MCF 10A (cell line): ENCODE results near the gene KRTCAP2. TPM values are rescaled to one million over a fixed set of nuclear protein-coding genes. Genes with fewer than 3 reads are reported as not detected.

ENCODE experiments used
- BruUV-seq: library from RNA; stranded (reverse); fragments of 400-500 nt; replicated peaks from 2 replicates; lab custom pipeline; 2021; lab: Mats Ljungman, UMichigan
- CTCF ChIA-PET: fragments of 300-600 bp; sonication (Branson Sonifier 250); formaldehyde crosslinking; extraction: SDS; loops from one replicate; lab custom pipeline; 2021; ENCODE audit warnings: antibody characterized with exemption, inconsistent platforms; lab: Yijun Ruan, JAX
- POLR2A ChIA-PET: fragments of 300-600, 350-650 bp; sonication (Branson Sonifier 250); formaldehyde crosslinking; extraction: SDS; loops from one replicate; lab custom pipeline; 2020; ENCODE audit warnings: antibody characterized with exemption, inconsistent platforms; lab: Yijun Ruan, JAX
- DNase-seq: peaks from one replicate; pipeline ENCODE4 v3.0.0-alpha.2; 2018; ENCODE audit not compliant: unreplicated experiment
- H3K27ac Mint-ChIP-seq: one replicate; pipeline ENCODE4 v1.8.0; 2022; ENCODE audit warnings: mild to moderate bottlenecking, low read depth, mixed read lengths; ENCODE audit not compliant: unreplicated experiment
- H3K27me3 Mint-ChIP-seq: one replicate; pipeline ENCODE4 v1.8.0; 2022; ENCODE audit warnings: mixed read lengths; ENCODE audit not compliant: insufficient read depth, unreplicated experiment
- H3K36me3 Mint-ChIP-seq: one replicate; pipeline ENCODE4 v1.8.0; 2022; ENCODE audit warnings: mild to moderate bottlenecking, moderate library complexity, mixed read lengths; ENCODE audit not compliant: insufficient read depth, unreplicated experiment
- H3K4me1 Mint-ChIP-seq: one replicate; pipeline ENCODE4 v1.8.0; 2022; ENCODE audit warnings: mixed read lengths; ENCODE audit not compliant: insufficient read depth, unreplicated experiment
- H3K4me3 Mint-ChIP-seq: one replicate; pipeline ENCODE4 v1.8.0; 2022; ENCODE audit warnings: mild to moderate bottlenecking, moderate library complexity, mixed read lengths; ENCODE audit not compliant: unreplicated experiment
- H3K9me3 Mint-ChIP-seq: one replicate; pipeline ENCODE4 v1.8.0; 2022; ENCODE audit warnings: mixed read lengths; ENCODE audit not compliant: unreplicated experiment
- CTCF ChIP-seq: fragments of 200-600 bp; IDR thresholded peaks from one replicate; pipeline ENCODE4 v1.8.0; 2022; ENCODE audit warnings: antibody characterized with exemption, mild to moderate bottlenecking; ENCODE audit not compliant: unreplicated experiment
- intact Hi-C: fragments of 100-400 bp; cut with micrococcal nuclease; formaldehyde crosslinking; loops from 2 replicates; pipeline ENCODE4 v1.14.1; 2022
- total RNA-seq: library from RNA; stranded (reverse); gene quantifications from 2 replicates; pipeline ENCODE4 v1.2.3, GENCODE V29; 2022

Gene KRTCAP2
- total RNA-seq, 1 experiment from 2014 or later: 313 TPM

- POLR2A ChIA-PET: interaction anchor here (0.7 to 11.9 kb wide), 12 partner anchors 8 to 1131 kb away, joined by 3 to 238 read pairs (median 5); partner anchors contain the start of genes DPM3, KRTCAP2, SHC1 and SLC50A1
- intact Hi-C loops: loop anchor here (1.0 kb wide), 1 partner anchor 30 kb away; no protein-coding TSS in a partner anchor
- Mint-ChIP-seq H3K27ac (peak overlapping the region; percentile 90), H3K27me3 (no peaks in the 10 kb centered on the region), H3K4me3 (peak overlapping the region; percentile 100), H3K4me1 (peaks cover 37% of the 10 kb centered on the region), H3K9me3 (no peaks in the 10 kb centered on the region), H3K36me3 (peaks cover 17% of the 10 kb centered on the region)
- DNase-seq: peak; percentile 53
- no TSS peak for BruUV-seq
- CTCF ChIA-PET: interaction anchor here (0.6 to 6.7 kb wide), 8 partner anchors 11 to 207 kb away, joined by 3 to 58 read pairs (median 13); partner anchors contain the start of gene KRTCAP2
- TF ChIP-seq CTCF: no peak
Observed at GRCh38 chr1:155123801-155124200, 49.3 kb downstream of the KRTCAP2 start.

- TF ChIP-seq CTCF: no peak
- peaks cover 37% of the 10 kb centered on the region for H3K4me1 Mint-ChIP-seq
- no peak overlapping the region for H3K27ac Mint-ChIP-seq
- no peak overlapping the region for H3K4me3 Mint-ChIP-seq
- POLR2A ChIA-PET: interaction anchor here (0.6 to 11.9 kb wide), 4 partner anchors 15 to 45 kb away, joined by 3 to 238 read pairs (median 16); partner anchors contain the start of genes DPM3 and SLC50A1
- no peaks in the 10 kb centered on the region for H3K27me3 Mint-ChIP-seq
- CTCF ChIA-PET: interaction anchor here (0.6 to 6.7 kb wide), 8 partner anchors 8 to 71 kb away, joined by 3 to 58 read pairs (median 10); no protein-coding TSS in a partner anchor
- intact Hi-C loops: no loop called here
- no peak for DNase-seq
- no peaks in the 10 kb centered on the region for H3K9me3 Mint-ChIP-seq
- no TSS peak for BruUV-seq
- H3K36me3 Mint-ChIP-seq: peaks cover 6% of the 10 kb centered on the region
Observed at GRCh38 chr1:155122308-155122707, 50.8 kb downstream of the KRTCAP2 start.

- CTCF ChIA-PET: interaction anchor here (1.1 to 6.7 kb wide), 5 partner anchors 25 to 48 kb away, joined by 5 to 58 read pairs (median 14); no protein-coding TSS in a partner anchor
- no peaks in the 10 kb centered on the region for H3K27me3 Mint-ChIP-seq
- intact Hi-C loops: no loop called here
- peaks cover 26% of the 10 kb centered on the region for H3K4me1 Mint-ChIP-seq
- no peak overlapping the region for H3K27ac Mint-ChIP-seq
- no TSS peak for BruUV-seq
- no peaks in the 10 kb centered on the region for H3K9me3 Mint-ChIP-seq
- H3K36me3 Mint-ChIP-seq: no peaks in the 10 kb centered on the region
- POLR2A ChIA-PET: interaction anchor here (1.0 to 11.9 kb wide), 4 partner anchors 8 to 83 kb away, joined by 3 to 238 read pairs (median 6); partner anchors contain the start of genes DPM3 and SLC50A1
- no peak overlapping the region for H3K4me3 Mint-ChIP-seq
- no peak for TF ChIP-seq CTCF
- no peak for DNase-seq
Observed at GRCh38 chr1:155121249-155121648, 51.9 kb downstream of the KRTCAP2 start.

GRCh38 chr1:155120253-155120652 is 52.9 kb downstream of the KRTCAP2 start:
- Mint-ChIP-seq H3K9me3 (no peaks in the 10 kb centered on the region), H3K27me3 (no peaks in the 10 kb centered on the region), H3K4me1 (peaks cover 16% of the 10 kb centered on the region), H3K27ac (no peak overlapping the region), H3K4me3 (no peak overlapping the region), H3K36me3 (no peaks in the 10 kb centered on the region)
- POLR2A ChIA-PET: interaction anchor here (1.4 to 11.9 kb wide), 2 partner anchors 9 to 17 kb away, joined by 8 to 238 read pairs; partner anchors contain the start of genes DPM3 and SLC50A1
- intact Hi-C loops: no loop called here
- BruUV-seq: no TSS peak
- CTCF ChIA-PET: interaction anchor here (0.6 to 6.7 kb wide), 8 partner anchors 24 to 132 kb away, joined by 3 to 58 read pairs (median 8); no protein-coding TSS in a partner anchor
- TF ChIP-seq CTCF: no peak
- no peak for DNase-seq
